GM12878 (cell line): ENCODE results near the gene SRGAP1. TPM values are rescaled to one million over a fixed set of nuclear protein-coding genes. Genes with fewer than 3 reads are reported as not detected.
"Not testable (repeated sequence)": the region's sequence is repeated elsewhere in the genome, so short reads cannot be mapped to it uniquely, and the experiment has no call there.

Source experiments
- ATAC-seq: fragments of 200-7000 bp; cut with Tn5 transposase; 3 replicates; pipeline ENCODE4 v1.9.1; 2020; ENCODE audit warnings: mild to moderate bottlenecking, moderate library complexity
- BruUV-seq: library from RNA; stranded (reverse); fragments of 400-500 nt; replicated peaks from 2 replicates; lab custom pipeline; 2021; lab: Mats Ljungman, UMichigan
- CTCF ChIA-PET: fragments of 300-600 bp; sonication (Branson Sonifier 250); formaldehyde crosslinking; extraction: SDS; loops from one replicate; lab custom pipeline; 2021; ENCODE audit warnings: inconsistent platforms; lab: Yijun Ruan, JAX
- POLR2A ChIA-PET: fragments of 350-600 bp; formaldehyde crosslinking; extraction: SDS; loops from one replicate; lab custom pipeline; 2021; ENCODE audit warnings: inconsistent platforms; lab: Charles Lee
- RAD21 ChIA-PET: fragments of 300-600 bp; sonication (Branson Sonifier 250); formaldehyde crosslinking; loops from one replicate; lab custom pipeline; 2023; ENCODE audit warnings: antibody characterized with exemption; ENCODE audit not compliant: unreplicated experiment; lab: Charles Lee
- SMC1A ChIA-PET: fragments of 300-600 bp; sonication (Branson Sonifier 250); formaldehyde crosslinking; loops from one replicate; lab custom pipeline; 2023; ENCODE audit not compliant: unreplicated experiment, uncharacterized antibody; lab: Charles Lee
- DNase-seq: peaks from one replicate; pipeline ENCODE4 v3.0.0-alpha.2; 2011; ENCODE audit warnings: low read depth, low spot score
- FAIRE-seq: peaks from 3 replicates; lab custom pipeline; 2011; peaks lifted over from hg19 to GRCh38; lab: Jason Lieb, UNC
- H2AFZ ChIP-seq: 2 replicates; pipeline ENCODE4 v1.6.0; 2011; ENCODE audit warnings: low read depth, low read length, control low read depth; ENCODE audit not compliant: control insufficient read depth
- H3K27ac ChIP-seq: 2 replicates; pipeline ENCODE4 v1.5.1; 2011; ENCODE audit warnings: control low read depth; ENCODE audit not compliant: control insufficient read depth, insufficient read depth
- H3K27me3 ChIP-seq, 2 experiments: replicated peaks in 1 of 2; 2 replicates each; pipeline versions ENCODE4 v1.6.0 to v1.6.1; 2011; ENCODE audit warnings: low read length in 1 of 2; ENCODE audit not compliant: control insufficient read depth in 2 of 2, insufficient read depth in 2 of 2
- H3K36me3 ChIP-seq, 2 experiments: 2 replicates each; pipeline ENCODE4 v1.5.1; 2011; ENCODE audit warnings: low read length in 1 of 2; ENCODE audit not compliant: control insufficient read depth in 2 of 2, insufficient read depth in 2 of 2
- H3K4me1 ChIP-seq: 2 replicates; pipeline ENCODE4 v1.6.1; 2011; ENCODE audit warnings: mild to moderate bottlenecking, low read length, moderate library complexity, mixed read lengths; ENCODE audit not compliant: control insufficient read depth, insufficient read depth
- H3K4me2 ChIP-seq: 2 replicates; pipeline ENCODE4 v1.6.0; 2011; ENCODE audit warnings: control low read depth; ENCODE audit not compliant: control insufficient read depth, insufficient read depth
- H3K4me3 ChIP-seq: fragments of 200-600 bp; sonication (generic); 2 replicates; pipeline ENCODE4 v1.5.1; 2016
- H3K79me2 ChIP-seq: 2 replicates; pipeline ENCODE4 v1.6.0; 2011; ENCODE audit warnings: low read length; ENCODE audit not compliant: control insufficient read depth, insufficient read depth
- H3K9ac ChIP-seq: 2 replicates; pipeline ENCODE4 v1.8.0; 2011; ENCODE audit warnings: low read length, control low read depth, mixed read lengths; ENCODE audit not compliant: control insufficient read depth, insufficient read depth
- H3K9me3 ChIP-seq: replicated peaks from 3 replicates; pipeline ENCODE4 v1.5.1; 2011; ENCODE audit warnings: mild to moderate bottlenecking, low read length; ENCODE audit not compliant: control insufficient read depth, insufficient read depth
- H4K20me1 ChIP-seq: 2 replicates; pipeline ENCODE4 v1.6.0; 2011; ENCODE audit not compliant: control insufficient read depth, insufficient read depth
- CHD1 ChIP-seq: IDR thresholded peaks from 2 replicates; pipeline ENCODE4 v1.6.1; 2012; ENCODE audit warnings: low read depth, low read length, improper control_type of control experiment
- EGR1 ChIP-seq, 2 experiments: IDR thresholded peaks; 1 replicate in 1 of 2; 2 replicates in 1 of 2; pipeline ENCODE4 v1.6.1; 2011 to 2012; ENCODE audit warnings: low read depth in 2 of 2, low read length in 2 of 2, borderline replicate concordance in 1 of 2, mild to moderate bottlenecking in 1 of 2, moderate library complexity in 1 of 2
- GATAD2B ChIP-seq: fragments of 450-650 bp; conservative IDR thresholded peaks from 2 replicates; pipeline ENCODE4 v1.6.1; 2017; ENCODE audit warnings: low read depth, mild to moderate bottlenecking, moderate library complexity
- KDM1A ChIP-seq: fragments of 200-600 bp; sonication (generic); IDR thresholded peaks from 2 replicates; pipeline ENCODE4 v1.6.1; 2016; ENCODE audit warnings: borderline replicate concordance
- ZSCAN29 ChIP-seq: fragments of 450-650 bp; IDR thresholded peaks from 2 replicates; pipeline ENCODE4 v1.6.1; 2017; ENCODE audit warnings: mild to moderate bottlenecking, moderate library complexity
- WGBS: methylation state at CpG from one replicate; pipeline ENCODE4 v1.1.6; 2016; ENCODE audit warnings: low lambda C conversion rate; ENCODE audit not compliant: insufficient replicate concordance, insufficient coverage; ENCODE audit errors: missing lambda C conversion rate; 5-methylcytosine and 5-hydroxymethylcytosine counted together
- in situ Hi-C: fragments of 300-500 bp; cut with MboI; formaldehyde crosslinking; loops from 9 replicates; pipeline ENCODE4 v1.14.3; 2018; ENCODE audit warnings: mixed read lengths
- intact Hi-C: fragments of 100-400 bp; cut with micrococcal nuclease; formaldehyde crosslinking; loops from one replicate; pipeline ENCODE4 v1.14.2; 2022; ENCODE audit not compliant: unreplicated experiment
- polyA plus RNA-seq, 11 experiments: library from polyadenylated mRNA; depleted of rRNA in 4 of 11; unstranded in 6 of 11; stranded (reverse) in 5 of 11; fragments of >200 nt; fragmentation: Nextera tagmentation in 4 of 11; fragmentation: Illumina TruSeq in 1 of 11; extraction: Ambion mirVana in 4 of 11; extraction: Trizol in 1 of 11; gene quantifications; 1 replicate in 1 of 11; 2 replicates in 10 of 11; pipeline versions ENCODE4 v1.2.1 to v1.2.3, GENCODE V29; 2011 to 2016; ENCODE audit warnings: inconsistent platforms in 2 of 11, missing spikeins in 2 of 11, low read depth in 1 of 11
- total RNA-seq, 4 experiments: library from RNA; depleted of rRNA in 3 of 4; stranded (reverse); fragments of >200 nt in 3 of 4; fragmentation: Illumina TruSeq in 1 of 4; extraction: Trizol in 1 of 4; gene quantifications; 2 replicates each; pipeline versions ENCODE4 v1.2.1 to v1.2.3, GENCODE V29; 2013 to 2021
- TF ChIP-seq, protein P1 (sequence below): fragments of 450-650 bp; IDR thresholded peaks from 2 replicates; pipeline ENCODE4 v1.6.1; 2017; ENCODE audit warnings: mild to moderate bottlenecking, low read depth, inconsistent platforms; ENCODE audit not compliant: poor library complexity, severe bottlenecking
- TF ChIP-seq, protein P2 (sequence below): IDR thresholded peaks from 2 replicates; pipeline ENCODE4 v1.6.1; 2011; ENCODE audit warnings: borderline replicate concordance, low read depth, mild to moderate bottlenecking, moderate library complexity, low read length; ENCODE audit not compliant: insufficient read depth, poor library complexity, severe bottlenecking
- TF ChIP-seq, protein P3 (sequence below): IDR thresholded peaks from 2 replicates; pipeline ENCODE4 v1.6.1; 2012; ENCODE audit warnings: low read depth, low read length, improper control_type of control experiment

The SRGAP1 gene
- total and polyA plus RNA-seq, 10 of the 15 experiments (the other 5 are each of a cell fraction or from before 2014, with no cell fraction given), result 0.16 to 0.85 (median 0.46) TPM

- no peak for FAIRE-seq
These were observed 283.9 kb downstream of the SRGAP1 start for GRCh38 chr12:64128366-64128765.

DNA sequence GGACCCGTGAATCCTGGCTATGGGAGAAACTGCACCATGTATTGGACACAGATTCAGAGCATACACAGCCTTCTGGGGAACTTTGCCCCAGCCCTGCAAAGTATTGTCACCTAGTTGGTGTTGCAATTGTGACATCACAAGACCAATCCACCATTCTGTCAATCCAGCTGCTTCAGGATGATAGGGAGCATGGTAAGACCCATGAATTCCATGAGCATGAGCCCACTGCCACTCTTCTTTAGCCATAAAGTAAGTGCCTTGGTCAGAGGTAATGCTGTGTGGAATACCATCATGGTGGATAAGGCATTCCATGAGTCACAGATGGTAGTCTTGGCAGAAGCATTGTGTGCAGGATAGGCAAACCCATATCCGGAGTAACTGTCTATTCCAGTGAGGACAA is 286.0 kb downstream of the SRGAP1 start:
- POLR2A ChIA-PET, H3K27me3 ChIP-seq, H3K27ac ChIP-seq, DNase-seq, in situ Hi-C loops, RAD21 ChIA-PET, H3K9me3 ChIP-seq, intact Hi-C loops, H3K9ac ChIP-seq, H3K4me3 ChIP-seq, H4K20me1 ChIP-seq, H2AFZ ChIP-seq, ATAC-seq, SMC1A ChIA-PET, BruUV-seq, H3K4me2 ChIP-seq, H3K79me2 ChIP-seq, FAIRE-seq, H3K36me3 ChIP-seq, H3K4me1 ChIP-seq, CTCF ChIA-PET: not testable (repeated sequence)
- WGBS, result 35% methylated on average over 2 of the region's 2 CpGs

More at GRCh38 chr12:64128366-64128765, 283.9 kb downstream of the SRGAP1 start:
- in situ Hi-C loops (no loop called here), intact Hi-C loops (no loop called here)
- CTCF ChIA-PET, result no interaction called here
- H3K27me3 ChIP-seq, result no peaks in the 10 kb centered on the region
- no peak overlapping the region for H3K9ac ChIP-seq
- WGBS, result 0% methylated on average over 1 of the region's 1 CpG
- POLR2A ChIA-PET, result no interaction called here
- H3K79me2 ChIP-seq, result no peaks in the 10 kb centered on the region
- H3K9me3 ChIP-seq, result no peaks in the 10 kb centered on the region
- no TSS peak for BruUV-seq
- RAD21 ChIA-PET, result no interaction called here
- DNase-seq (no peak), ATAC-seq (no peak)
- SMC1A ChIA-PET, result no interaction called here
- no peak overlapping the region for H2AFZ ChIP-seq
- TF ChIP-seq, protein P1, sequence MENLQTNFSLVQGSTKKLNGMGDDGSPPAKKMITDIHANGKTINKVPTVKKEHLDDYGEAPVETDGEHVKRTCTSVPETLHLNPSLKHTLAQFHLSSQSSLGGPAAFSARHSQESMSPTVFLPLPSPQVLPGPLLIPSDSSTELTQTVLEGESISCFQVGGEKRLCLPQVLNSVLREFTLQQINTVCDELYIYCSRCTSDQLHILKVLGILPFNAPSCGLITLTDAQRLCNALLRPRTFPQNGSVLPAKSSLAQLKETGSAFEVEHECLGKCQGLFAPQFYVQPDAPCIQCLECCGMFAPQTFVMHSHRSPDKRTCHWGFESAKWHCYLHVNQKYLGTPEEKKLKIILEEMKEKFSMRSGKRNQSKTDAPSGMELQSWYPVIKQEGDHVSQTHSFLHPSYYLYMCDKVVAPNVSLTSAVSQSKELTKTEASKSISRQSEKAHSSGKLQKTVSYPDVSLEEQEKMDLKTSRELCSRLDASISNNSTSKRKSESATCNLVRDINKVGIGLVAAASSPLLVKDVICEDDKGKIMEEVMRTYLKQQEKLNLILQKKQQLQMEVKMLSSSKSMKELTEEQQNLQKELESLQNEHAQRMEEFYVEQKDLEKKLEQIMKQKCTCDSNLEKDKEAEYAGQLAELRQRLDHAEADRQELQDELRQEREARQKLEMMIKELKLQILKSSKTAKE, result no peak
- TF ChIP-seq, protein P2, sequence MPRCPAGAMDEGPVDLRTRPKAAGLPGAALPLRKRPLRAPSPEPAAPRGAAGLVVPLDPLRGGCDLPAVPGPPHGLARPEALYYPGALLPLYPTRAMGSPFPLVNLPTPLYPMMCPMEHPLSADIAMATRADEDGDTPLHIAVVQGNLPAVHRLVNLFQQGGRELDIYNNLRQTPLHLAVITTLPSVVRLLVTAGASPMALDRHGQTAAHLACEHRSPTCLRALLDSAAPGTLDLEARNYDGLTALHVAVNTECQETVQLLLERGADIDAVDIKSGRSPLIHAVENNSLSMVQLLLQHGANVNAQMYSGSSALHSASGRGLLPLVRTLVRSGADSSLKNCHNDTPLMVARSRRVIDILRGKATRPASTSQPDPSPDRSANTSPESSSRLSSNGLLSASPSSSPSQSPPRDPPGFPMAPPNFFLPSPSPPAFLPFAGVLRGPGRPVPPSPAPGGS, result no peak
- TF ChIP-seq EGR1 (IDR thresholded peaks at IDR 0.05; ENCODE audit: borderline replicate concordance in 1 of 2, low read depth in 2 of 2, low read length in 2 of 2) (no peak), KDM1A (no peak), GATAD2B (no peak), CHD1 (no peak), ZSCAN29 (no peak)
- TF ChIP-seq, protein P3, sequence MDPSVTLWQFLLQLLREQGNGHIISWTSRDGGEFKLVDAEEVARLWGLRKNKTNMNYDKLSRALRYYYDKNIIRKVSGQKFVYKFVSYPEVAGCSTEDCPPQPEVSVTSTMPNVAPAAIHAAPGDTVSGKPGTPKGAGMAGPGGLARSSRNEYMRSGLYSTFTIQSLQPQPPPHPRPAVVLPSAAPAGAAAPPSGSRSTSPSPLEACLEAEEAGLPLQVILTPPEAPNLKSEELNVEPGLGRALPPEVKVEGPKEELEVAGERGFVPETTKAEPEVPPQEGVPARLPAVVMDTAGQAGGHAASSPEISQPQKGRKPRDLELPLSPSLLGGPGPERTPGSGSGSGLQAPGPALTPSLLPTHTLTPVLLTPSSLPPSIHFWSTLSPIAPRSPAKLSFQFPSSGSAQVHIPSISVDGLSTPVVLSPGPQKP, result no peak
- H4K20me1 ChIP-seq, result no peaks in the 10 kb centered on the region
- H3K4me3 ChIP-seq, result no peak overlapping the region
- no peak overlapping the region for H3K4me2 ChIP-seq
- H3K27ac ChIP-seq, result no peak overlapping the region
- H3K36me3 ChIP-seq, result no peaks in the 10 kb centered on the region
- H3K4me1 ChIP-seq, result no peaks in the 10 kb centered on the region
